AG20443 (cell line): ENCODE measurements around the gene PPP1CA.
"Not testable (repeated sequence)": the region's sequence is repeated elsewhere in the genome, so short reads cannot be mapped to it uniquely, and the experiment has no call there.

ENCODE experiments used
- DNase-seq: peaks from one replicate; pipeline ENCODE4 v3.0.0; 2012; ENCODE audit warnings: low spot score, mixed read lengths

The PPP1CA gene

DNA sequence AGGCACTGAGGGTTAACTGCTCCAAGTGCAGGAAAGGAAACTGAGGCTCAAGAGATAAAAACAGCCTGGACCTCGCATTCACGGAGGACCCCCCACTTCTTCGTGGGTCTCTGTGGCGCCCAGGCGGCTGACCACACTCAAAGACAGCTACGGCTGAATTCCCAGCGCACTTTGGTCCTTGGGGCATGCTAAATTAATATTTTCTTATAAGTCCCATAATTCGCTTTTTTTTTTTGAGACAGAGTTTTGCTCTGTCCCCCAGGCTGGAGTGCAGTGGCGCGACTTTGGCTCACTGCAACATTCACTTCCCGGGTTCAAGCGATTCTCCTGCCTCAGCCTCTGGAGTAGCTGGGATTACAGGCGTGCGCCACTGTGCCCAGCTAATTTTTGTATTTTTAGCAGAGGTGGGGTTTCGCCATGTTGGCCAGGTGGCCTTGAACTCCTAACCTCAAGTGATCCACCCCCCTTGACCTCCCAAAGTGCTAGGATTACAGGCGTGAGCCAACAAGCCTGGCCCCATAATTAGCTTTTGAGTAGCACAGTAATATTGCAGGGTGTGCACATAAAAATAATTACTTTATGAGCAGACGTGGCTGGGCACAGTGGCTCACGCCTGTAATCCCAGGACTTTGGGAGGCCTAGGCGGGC, 658 bp upstream of the PPP1CA start:
- not testable (repeated sequence) for DNase-seq

DNA sequence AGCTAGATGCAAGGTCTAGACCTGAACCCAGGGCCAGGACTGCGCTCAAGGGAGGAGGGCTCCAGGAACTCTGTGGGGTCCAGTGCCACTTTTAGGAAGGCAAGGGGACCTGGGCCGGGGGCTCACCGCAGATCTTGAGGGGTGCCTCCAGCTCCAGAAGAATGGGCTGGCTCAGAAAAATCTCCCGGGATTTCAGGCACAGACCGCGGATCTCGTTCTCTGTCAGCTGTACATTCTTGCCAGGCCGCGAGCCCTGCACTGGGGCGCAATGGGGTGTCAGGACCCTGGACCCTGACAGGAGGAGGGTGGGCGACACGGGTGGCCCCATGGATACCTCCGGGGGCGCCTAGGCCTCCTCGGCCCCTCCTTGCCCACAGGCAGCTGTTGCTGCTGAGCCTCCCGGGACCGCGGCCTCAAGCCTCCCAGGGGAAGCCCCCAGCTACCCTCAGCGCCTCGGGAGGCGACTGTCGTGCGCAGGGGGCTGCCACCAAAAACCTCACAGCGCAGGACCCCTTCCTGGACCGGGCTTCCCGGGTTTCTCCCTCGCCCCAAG, 640 bp downstream of the PPP1CA start:
- no peak for DNase-seq

DNA sequence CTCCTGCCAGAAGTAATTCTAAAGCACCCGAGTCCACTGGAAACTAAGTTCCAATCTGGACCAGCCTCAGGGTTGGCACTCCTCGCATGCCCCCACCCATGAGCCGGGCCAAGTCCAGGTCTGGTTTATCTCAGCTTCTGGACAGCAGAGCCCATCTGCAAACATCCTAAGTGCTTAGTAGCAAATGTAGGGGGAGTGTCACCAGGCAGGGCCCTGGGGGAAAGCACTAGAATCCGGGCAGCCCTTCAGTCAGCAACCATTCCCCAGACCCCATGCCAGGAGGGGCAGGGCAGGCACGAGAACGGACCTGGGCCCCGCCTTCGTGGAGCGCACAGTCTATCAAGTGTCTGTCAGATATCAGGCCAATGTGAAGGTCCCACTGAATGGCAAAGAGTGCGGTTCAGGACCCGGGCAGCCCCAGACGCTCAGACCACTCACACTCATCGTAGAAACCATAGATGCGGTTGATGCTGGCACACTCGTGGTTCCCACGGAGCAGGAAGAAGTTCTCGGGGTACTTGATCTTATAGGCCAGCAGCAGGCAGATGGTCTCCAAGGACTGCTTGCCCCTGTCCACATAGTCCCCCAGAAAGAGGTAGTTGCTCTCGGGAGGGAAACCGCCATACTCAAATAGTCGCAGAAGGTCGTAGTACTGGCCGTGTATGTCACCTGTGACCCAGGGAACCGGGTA, 1.3 kb downstream of the PPP1CA start:
- DNase-seq = no peak

DNA sequence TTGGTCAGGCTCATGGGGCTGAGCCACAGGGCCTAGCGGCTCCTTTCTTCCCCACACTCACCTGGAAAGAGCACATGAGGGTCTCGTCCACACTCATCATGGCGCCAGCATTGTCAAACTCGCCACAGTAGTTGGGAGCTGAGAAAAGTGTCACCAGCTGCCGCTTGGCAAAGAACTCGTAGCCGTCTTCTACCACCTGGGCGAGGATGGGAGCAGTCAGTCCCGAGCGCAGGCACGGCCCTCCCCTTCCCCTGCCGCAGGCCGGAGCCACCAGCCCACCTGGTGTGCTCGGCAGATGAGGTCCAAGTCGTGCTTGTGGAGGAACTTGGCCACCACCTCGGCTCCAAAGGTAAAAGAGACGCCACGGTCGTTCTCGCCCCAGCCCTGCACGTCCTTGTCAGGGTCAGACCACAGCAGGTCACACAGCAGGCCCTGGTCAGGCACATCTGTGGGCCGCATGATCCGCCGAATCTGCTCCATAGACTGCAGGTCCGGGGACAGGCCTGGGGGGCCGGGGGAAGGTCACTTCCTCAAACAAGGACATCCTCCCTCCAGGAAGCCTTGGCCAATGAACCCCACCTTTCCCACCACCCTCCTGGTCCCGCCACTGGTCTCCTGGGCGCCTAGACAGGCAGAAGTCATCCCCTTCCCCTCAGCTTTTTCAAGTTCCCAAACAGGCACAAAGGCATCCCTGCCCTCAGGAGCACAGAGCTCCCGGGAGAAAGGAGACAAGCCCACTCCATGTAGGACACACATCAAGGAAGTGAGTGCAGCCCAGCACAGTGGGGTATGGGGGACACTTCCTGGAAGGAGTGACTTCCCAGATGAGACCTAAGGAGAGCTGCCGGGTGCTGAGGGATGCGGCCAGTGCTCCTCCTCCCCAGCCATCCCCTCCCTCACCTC, 2.7 kb downstream of the PPP1CA start:
- DNase-seq = no peak

GRCh38 chr11:67397986-67398660, 3.5 kb downstream of the PPP1CA start:
- DNase-seq = no peak

DNA sequence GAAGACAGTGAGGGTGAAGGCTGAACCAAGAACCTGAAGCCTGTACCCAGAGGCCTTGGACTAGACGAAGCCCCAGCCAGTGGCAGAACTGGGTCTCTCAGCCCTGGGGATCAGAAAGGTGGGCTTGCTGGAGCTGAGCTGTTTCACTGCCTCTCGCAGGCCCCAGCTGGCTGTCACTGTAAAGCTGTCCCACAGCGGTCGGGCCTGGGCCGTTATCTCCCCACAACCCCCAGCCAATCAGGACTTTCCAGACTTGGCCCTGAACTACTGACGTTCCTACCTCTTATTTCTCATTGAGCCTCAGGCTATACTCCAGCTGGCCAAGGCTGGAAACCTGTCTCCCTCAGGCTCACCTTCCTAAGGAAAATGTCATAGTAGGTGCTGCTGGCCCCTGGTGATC, 4.1 kb downstream of the PPP1CA start:
- DNase-seq = no peak

GRCh38 chr11:67396587-67397389, 4.9 kb downstream of the PPP1CA start:
- no peak for DNase-seq

- no peak for DNase-seq
Measured at GRCh38 chr11:67396259-67396581, 5.4 kb downstream of the PPP1CA start.

DNA sequence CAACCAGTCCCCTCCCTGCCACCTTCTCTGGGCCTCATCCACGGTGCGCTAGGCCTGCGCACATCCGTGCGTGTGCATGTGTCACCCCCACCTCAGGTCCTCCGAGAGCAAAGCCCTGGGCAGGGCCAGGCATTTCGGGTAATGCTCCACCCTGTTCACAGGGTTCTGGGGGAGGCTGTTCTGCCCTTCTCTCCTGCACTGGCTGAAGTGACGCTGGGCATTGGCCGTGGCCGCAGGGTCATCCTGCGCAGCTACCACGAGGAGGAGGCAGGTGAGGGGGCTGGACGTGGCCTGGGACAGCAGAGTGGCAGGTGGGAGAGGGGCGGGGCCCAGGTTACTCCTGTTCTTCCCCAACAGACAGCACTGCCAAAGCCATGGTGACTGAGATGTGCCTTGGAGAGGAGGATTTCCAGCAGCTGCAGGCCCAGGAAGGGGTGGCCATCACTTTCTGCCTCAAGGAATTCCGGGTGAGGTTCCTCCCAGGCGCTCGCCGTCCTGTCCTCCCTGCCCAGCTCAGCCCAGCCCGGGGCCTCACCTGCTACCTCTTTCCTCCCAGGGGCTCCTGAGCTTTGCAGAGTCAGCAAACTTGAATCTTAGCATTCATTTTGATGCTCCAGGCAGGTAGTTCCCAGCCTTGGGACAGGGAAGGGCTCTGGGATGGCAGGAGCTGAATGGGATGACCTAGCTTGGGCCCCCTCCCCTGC, 6.0 kb downstream of the PPP1CA start:
- DNase-seq = no peak

DNA sequence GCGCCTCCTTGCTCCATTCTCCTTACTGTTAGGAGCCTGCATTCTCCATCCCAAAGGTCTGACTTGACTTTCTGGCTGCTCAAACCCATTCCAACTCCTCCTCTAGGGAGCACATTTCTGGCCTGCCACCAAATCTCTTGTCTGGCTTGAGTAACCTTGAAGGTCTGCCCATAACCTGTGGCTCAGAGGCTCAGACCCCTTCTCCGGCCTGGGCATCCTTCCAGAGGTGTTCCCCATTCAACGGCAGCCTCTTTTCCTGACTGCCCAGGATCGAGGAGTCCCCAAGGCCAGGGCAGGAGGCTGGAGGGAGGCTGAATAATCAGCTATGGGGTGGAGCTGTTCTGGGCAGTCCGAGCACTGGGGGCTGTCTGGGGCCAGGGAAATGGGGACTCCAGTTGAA, 7.7 kb downstream of the PPP1CA start:
- no peak for DNase-seq

- no peak for DNase-seq
Measured at GRCh38 chr11:67393437-67393836, 8.2 kb downstream of the PPP1CA start.

DNA sequence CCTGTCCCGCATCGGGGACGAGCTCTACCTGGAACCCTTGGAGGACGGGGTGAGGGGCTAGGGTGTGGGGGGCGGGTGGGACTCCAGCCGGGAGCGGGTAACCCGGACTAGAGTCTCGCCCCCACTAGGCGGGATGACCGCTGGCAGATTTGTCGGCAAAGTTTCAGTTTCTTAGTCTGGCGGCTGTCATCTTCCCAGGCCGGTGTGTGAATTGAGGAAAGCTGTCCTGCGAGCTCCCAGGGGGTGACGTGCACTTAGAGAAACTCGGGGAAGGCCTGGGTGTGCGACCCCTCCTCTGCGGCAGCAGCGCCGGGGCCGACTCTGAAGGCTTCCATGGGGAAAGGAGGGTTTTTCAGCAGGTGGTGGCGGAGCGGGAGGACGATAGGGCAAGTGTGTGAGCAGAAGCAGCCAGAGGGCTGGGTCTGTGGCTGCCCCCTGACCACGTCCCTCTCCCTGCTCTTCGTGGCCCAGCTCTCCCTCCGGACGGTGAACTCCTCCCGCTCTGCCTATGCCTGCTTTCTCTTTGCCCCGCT, 9.4 kb downstream of the PPP1CA start:
- no peak for DNase-seq

DNA sequence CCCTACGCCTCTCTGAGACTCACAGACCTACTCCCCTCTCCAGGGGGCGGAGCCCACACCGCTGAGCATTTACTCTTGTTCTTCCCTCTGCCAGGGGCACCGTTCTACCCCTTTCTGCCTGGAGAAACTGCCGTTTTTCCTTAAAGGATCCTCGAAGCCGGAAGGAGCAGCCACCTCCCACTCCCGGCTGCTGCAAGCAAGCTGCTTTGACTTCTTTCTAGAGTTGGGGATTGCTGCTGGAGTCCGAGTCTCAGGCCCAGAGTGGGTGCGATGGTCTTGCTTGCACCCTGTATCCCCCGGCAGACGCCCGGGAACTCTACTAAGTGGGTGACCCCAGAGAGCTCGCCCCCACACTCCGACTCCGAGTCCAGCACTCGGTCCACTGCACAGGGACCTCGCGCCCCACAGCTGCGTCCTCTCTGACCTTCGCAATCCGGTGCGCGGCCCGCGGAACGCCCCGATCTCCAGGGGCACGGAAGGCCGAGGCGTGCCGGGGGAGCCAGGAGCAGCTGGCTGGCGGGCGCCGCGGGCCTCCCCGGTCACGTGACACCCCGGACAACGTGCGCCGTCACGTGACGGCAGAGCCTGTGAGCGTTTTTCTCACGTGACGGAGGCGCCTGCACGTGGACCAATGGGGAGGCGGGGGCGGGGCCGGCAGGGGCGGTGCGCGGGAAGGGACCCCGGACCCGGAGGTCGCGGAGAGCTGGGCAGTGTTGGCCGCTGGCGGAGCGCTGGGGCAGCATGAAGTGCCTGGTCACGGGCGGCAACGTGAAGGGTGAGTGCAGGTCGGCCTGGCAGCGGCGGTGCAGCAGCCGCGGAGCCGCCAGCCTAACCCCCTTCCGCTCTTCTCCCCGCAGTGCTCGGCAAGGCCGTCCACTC, 10.1 kb downstream of the PPP1CA start, which contains the start of gene RAD9A:
RAD9A (plus strand) TSS at position 683 of the 879 bp plus-strand sequence; CDS start at position 742, 59 bp downstream.
- peak; percentile 98 for DNase-seq

DNA sequence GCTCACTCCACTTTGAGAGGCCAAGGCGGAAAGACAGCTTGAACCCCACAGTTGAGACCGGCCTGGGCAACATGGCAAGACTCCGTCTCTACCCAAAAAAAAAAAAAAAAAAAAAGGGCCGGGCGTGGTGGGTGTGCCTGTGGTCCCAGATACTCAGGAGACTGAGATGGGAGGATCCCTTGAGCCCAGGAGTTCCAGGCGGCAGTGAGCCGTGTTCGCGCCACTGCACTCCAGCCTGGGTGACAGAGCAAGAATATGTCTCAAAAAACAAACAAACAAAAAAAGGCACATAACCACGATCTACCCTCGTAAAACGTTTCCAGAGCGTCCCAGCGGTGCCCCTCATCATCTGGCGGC, 10.7 kb downstream of the PPP1CA start:
- DNase-seq = no peak

DNA sequence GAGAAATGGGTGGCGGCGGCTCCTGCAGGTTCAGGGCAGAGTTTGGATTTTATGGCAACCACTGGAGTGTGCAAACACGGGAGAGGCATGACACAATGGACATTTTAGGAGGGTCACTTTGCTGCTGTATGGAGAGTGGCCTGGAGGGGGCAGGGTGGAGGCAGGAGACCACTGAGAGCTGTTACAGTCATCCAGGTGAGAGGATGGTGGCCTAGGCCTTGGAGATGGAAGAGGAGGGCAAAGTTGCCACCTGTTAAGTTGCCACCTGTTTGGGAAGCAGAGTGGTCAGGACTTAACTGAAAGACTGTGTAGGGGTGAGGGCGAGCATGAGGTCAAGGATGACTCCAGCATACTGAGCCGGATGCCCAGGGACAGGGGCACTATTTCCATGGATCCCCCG, 12.2 kb downstream of the PPP1CA start:
- no peak for DNase-seq

GRCh38 chr11:67387518-67387917, 14.1 kb downstream of the PPP1CA start:
- no peak for DNase-seq

DNA sequence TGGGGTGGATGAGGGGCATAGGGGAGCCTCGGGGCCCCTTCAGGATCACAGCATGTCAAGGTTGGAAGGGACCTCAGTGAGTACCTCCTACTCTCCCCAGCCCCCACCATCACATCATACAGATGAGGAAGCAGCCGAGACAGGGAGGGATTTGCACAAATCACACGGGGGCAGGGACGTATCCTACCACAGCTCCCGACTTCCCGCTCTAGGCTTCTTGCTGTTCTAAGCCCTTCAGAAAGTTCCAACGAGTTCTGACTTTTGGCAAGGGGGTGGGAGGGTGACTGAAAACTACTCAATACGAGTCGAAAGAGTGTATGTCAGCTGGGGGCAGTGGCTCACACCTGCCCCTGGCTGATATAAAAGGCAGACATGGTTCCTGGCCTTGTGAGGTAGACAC, 14.6 kb downstream of the PPP1CA start:
- no peak for DNase-seq

- DNase-seq = no peak
Measured at GRCh38 chr11:67384851-67385366, 16.7 kb downstream of the PPP1CA start.
